HG03354 (cell line): Measurements from ENCODE around the gene BCCIP.

ENCODE experiments used
- ATAC-seq: cut with Tn5 transposase; IDR thresholded peaks from one replicate; pipeline ENCODE4 v1.9.1; 2021; ENCODE audit warnings: mild to moderate bottlenecking; ENCODE audit not compliant: unreplicated experiment, poor library complexity, severe bottlenecking

BCCIP gene

GRCh38 chr10:125838802-125839575, 15.6 kb downstream of the BCCIP start:
- ATAC-seq = no peak

- ATAC-seq = no peak
Observed at GRCh38 chr10:125840406-125840805, 17.1 kb downstream of the BCCIP start.

GRCh38 chr10:125840955-125841354, 17.6 kb downstream of the BCCIP start:
- no peak for ATAC-seq

GRCh38 chr10:125843603-125844329, 20.4 kb downstream of the BCCIP start:
- no peak for ATAC-seq

- ATAC-seq = no peak
Observed at GRCh38 chr10:125844751-125845221, 21.4 kb downstream of the BCCIP start.

- no peak for ATAC-seq
Observed at GRCh38 chr10:125845617-125846016, 22.3 kb downstream of the BCCIP start.

GRCh38 chr10:125846894-125847293, 23.5 kb downstream of the BCCIP start:
- ATAC-seq = peak; percentile 62

GRCh38 chr10:125848371-125848770, 25.0 kb downstream of the BCCIP start:
- no peak for ATAC-seq

GRCh38 chr10:125848857-125849256, 25.5 kb downstream of the BCCIP start:
- ATAC-seq = no peak

- no peak for ATAC-seq
Observed at GRCh38 chr10:125849448-125849847, 26.1 kb downstream of the BCCIP start.

- ATAC-seq = no peak
Observed at GRCh38 chr10:125850766-125851731, 27.7 kb downstream of the BCCIP start.

GRCh38 chr10:125852487-125852886, 29.1 kb downstream of the BCCIP start:
- ATAC-seq = no peak

- no peak for ATAC-seq
Observed at GRCh38 chr10:125857185-125857760, 33.9 kb downstream of the BCCIP start.

- ATAC-seq = no peak
Observed at GRCh38 chr10:125859128-125859817, 35.9 kb downstream of the BCCIP start.

GRCh38 chr10:125865120-125865519, 41.8 kb downstream of the BCCIP start:
- no peak for ATAC-seq

- ATAC-seq = no peak
Observed at GRCh38 chr10:125866421-125867029, 43.2 kb downstream of the BCCIP start.

- no peak for ATAC-seq
Observed at GRCh38 chr10:125868372-125868975, 45.1 kb downstream of the BCCIP start.

GRCh38 chr10:125871338-125871737, 48.0 kb downstream of the BCCIP start:
- no peak for ATAC-seq
